GM10266 (cell line): ENCODE measurements around the gene C1QTNF9.

Experiments
- DNase-seq: peaks from one replicate; pipeline ENCODE4 v3.0.0; 2012; ENCODE audit errors: extremely low spot score
- CTCF ChIP-seq: IDR thresholded peaks from 2 replicates; pipeline ENCODE4 v1.5.1; 2012; ENCODE audit warnings: mild to moderate bottlenecking, low read depth; ENCODE audit not compliant: control insufficient read depth, insufficient read depth; ENCODE audit errors: missing control alignments

Gene C1QTNF9

GRCh38 chr13:24282256-24282655, 27.1 kb upstream of the C1QTNF9 start:
- TF ChIP-seq CTCF = no peak
- DNase-seq = no peak

GRCh38 chr13:24284889-24285565, 24.4 kb upstream of the C1QTNF9 start:
- TF ChIP-seq CTCF = no peak
- DNase-seq = no peak

GRCh38 chr13:24286624-24287023, 22.8 kb upstream of the C1QTNF9 start:
- DNase-seq = no peak
- TF ChIP-seq CTCF = no peak

GRCh38 chr13:24287748-24288287, 21.6 kb upstream of the C1QTNF9 start:
- no peak for TF ChIP-seq CTCF
- DNase-seq = no peak

GRCh38 chr13:24288870-24289269, 20.5 kb upstream of the C1QTNF9 start:
- TF ChIP-seq CTCF = no peak
- DNase-seq = no peak

- no peak for TF ChIP-seq CTCF
- DNase-seq = no peak
Measured at GRCh38 chr13:24290280-24290932, 19.0 kb upstream of the C1QTNF9 start.

GRCh38 chr13:24292481-24292880, 16.9 kb upstream of the C1QTNF9 start:
- DNase-seq = no peak

More at GRCh38 chr13:24292481-24292880, 16.9 kb upstream of the C1QTNF9 start:
- no peak for TF ChIP-seq CTCF
